HG03025 (cell line): ENCODE data around the gene ATG2B.

Experiments used
- ATAC-seq: cut with Tn5 transposase; IDR thresholded peaks from one replicate; pipeline ENCODE4 v1.9.1; 2021; ENCODE audit warnings: mild to moderate bottlenecking, moderate library complexity; ENCODE audit not compliant: unreplicated experiment, low FRiP score

Gene ATG2B, protein sequence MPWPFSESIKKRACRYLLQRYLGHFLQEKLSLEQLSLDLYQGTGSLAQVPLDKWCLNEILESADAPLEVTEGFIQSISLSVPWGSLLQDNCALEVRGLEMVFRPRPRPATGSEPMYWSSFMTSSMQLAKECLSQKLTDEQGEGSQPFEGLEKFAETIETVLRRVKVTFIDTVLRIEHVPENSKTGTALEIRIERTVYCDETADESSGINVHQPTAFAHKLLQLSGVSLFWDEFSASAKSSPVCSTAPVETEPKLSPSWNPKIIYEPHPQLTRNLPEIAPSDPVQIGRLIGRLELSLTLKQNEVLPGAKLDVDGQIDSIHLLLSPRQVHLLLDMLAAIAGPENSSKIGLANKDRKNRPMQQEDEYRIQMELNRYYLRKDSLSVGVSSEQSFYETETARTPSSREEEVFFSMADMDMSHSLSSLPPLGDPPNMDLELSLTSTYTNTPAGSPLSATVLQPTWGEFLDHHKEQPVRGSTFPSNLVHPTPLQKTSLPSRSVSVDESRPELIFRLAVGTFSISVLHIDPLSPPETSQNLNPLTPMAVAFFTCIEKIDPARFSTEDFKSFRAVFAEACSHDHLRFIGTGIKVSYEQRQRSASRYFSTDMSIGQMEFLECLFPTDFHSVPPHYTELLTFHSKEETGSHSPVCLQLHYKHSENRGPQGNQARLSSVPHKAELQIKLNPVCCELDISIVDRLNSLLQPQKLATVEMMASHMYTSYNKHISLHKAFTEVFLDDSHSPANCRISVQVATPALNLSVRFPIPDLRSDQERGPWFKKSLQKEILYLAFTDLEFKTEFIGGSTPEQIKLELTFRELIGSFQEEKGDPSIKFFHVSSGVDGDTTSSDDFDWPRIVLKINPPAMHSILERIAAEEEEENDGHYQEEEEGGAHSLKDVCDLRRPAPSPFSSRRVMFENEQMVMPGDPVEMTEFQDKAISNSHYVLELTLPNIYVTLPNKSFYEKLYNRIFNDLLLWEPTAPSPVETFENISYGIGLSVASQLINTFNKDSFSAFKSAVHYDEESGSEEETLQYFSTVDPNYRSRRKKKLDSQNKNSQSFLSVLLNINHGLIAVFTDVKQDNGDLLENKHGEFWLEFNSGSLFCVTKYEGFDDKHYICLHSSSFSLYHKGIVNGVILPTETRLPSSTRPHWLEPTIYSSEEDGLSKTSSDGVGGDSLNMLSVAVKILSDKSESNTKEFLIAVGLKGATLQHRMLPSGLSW (N-terminal part only)

DNA sequence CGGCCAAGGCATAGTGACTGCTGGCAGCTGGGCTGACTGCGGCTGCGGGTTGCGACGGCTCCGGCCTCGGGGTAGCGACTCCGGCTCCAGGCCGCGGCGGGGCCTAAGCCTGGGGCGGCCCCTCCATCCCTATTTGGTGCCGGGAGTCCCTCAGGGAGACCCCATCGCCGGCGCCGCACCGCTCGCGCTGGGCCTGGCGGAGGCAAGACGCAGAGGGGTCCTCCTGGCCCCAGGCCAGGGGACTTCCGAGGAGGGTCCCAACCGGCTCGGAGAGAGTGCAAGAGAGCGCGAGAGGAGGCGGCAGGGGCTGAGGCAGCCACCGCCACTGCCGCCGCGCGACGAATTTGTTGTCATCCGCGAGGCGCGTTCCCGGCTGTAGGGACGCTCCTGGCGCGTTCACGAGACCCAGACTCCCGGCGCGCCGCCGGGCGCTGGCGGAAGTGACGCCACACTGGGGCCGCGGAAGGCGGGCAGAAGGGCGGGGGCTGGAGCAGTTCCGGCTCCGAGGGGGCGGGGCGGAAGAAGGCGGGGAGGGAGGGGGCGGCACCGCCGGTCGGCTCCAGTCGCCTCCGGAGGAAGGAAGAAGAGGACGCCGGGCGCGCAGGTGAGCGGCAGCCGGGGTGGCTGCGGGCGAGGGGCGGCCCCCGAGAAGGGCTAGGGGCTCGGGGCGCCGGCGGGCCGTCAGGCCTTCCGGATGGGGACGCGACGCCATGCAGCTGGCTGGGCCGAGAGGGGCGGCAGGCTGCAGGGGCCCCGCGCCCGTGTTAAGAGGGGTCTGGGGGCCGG lies at the start of gene ATG2B, which contains the start of gene GSKIP:
Gene ATG2B, minus strand, starts transcription at position 377 of the 786 bp plus-strand sequence. Its CDS starts 365 bp downstream, at position 12.
Gene GSKIP, plus strand, starts transcription at position 562 of the 786 bp plus-strand sequence. CDS start 18,722 bp downstream, outside the sequence.
- peak; percentile 68 for ATAC-seq

DNA sequence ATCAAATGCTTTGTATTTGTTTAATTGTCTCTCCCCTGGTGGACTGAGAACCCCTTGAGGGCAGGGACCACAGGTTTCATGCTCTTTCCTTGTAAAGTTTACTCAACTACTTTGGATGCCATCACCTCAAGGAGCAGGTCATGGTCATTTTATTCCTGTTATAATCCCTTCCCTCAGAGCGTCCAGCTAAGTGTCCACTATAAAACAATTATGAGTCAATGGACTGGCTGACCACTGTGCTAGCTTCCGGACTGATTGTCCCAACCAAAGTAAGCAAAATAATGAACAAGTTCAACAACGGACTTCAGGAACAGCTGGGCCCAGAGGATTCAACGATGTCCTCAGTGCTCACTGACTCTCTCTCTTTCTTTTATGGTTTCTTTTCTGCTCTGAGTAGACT lies 47.0 kb upstream of the ATG2B start:
- ATAC-seq = no peak

DNA sequence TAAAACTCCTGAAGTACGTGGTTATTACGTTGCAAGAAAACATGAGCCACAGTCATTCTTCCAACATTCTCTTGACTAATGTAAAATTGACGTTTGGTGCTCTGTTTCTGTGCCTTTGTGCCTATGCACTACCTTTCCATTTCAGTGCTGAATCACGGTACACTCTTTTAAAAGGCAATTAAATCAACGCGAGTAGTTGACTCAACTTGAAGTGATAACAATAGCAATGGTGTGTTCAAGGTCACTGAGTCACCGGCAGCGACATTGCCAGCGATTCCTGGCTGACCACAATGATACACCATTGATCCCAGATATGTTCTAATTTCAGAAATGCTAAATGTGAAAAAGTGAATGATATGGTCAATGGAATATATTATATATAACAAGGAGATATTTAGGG lies 46.6 kb upstream of the ATG2B start:
- ATAC-seq = no peak

DNA sequence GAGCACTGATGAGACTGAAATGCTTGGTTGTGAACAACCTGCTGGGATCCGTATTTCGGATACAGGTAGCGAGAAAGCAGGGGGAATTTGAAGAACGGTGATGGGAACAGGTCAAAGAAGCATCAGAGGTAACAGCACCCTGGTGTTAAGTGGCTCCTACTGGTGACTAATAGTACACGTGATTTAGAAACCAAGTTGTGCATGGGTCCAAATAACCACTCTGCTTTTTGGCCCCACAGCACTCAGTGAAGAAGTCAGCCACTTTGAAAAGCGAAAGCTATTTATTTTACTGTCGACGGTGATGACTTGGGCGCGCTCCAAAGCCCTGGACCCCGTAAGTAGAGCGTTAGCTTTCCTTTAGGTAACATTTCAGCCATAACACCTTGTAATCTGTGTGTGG lies 45.5 kb upstream of the ATG2B start:
- no peak for ATAC-seq

DNA sequence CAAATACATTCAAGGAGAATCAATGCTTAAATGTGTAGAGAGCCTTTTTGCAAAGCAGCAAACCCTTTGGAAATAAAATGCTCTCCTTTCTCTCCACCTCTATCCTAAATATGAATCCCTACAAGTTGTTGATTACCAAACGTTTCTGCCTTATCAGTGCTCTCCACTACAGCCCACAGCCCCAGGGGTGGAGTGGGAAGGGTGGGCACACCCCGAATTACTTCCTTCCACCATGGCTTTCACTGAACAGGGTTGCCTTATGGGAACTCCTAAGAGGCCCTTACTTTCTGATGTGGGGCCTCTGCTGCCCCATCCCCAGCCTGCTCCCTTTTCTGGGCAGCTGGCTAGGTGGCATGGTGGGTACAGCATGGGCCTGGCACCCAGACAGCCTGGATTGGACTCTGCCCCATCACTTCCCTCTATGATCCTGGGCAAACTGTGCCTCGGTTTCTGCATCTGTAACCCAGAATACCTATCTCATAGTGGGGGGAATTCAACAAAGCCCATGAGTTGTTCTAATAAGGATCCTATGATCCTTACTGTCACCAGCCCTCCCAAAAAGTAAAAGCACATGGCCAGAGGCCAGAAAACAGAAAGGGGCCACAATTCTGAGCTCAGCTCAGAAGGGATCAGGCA lies 44.9 kb upstream of the ATG2B start:
- ATAC-seq = no peak

DNA sequence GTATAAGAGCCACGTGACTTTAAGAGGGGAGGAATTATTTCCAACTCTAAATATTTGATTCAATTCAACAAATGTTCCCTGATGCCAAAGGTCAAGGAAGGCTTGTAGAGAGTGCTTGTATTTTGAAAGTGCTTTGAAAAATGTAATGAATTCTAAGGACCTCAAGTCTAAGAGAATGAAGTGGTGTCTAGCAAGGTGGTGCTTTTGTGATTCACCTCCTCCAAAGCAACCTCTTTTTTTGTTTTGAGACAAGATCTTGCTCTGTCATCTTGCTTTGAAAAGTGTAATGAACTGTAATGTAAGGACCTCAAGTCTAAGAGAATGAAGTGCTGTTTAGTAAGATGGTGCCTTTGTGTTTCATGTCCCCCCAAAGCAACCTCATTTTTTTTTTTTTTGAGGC lies 42.5 kb upstream of the ATG2B start:
- ATAC-seq = no peak

DNA sequence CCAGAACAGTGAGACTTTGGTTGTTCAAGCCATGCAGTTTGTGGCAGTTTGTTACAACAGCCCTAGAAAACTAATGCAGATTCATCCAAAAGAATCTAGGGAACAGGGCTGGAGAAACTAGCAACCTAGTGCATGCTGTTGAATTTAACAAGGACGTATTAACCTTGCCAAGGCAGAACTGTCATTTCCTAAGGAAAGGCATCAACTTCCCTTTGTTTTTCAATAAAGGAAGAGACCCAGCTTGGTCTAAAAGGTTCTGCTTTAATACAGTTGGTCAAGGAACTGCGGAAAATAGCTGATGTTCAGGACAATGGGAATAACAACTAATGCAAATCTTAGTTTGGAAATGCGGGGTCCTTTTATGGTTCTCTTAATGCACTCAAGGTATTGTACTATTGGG lies 40.3 kb upstream of the ATG2B start:
- no peak for ATAC-seq

DNA sequence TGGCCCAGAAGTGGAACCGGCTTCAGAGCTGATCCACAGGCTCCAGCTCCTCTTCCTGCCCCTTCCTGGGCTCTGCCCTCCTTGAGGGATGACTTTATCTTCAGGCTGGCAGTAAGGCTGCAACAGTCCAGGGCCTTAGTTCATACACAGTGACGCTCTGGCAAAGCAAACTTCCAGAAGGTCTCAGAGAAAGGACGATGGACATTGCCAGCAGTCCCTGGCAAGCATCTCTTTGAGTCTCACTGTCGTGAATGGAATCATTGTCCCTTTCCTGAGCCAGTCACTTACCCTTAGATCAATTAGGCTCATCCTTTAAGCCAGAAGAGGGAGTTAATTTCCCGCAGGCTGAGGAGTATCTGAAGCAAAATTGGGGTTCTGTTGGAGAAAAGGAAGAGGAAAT lies 37.4 kb upstream of the ATG2B start:
- ATAC-seq = no peak

DNA sequence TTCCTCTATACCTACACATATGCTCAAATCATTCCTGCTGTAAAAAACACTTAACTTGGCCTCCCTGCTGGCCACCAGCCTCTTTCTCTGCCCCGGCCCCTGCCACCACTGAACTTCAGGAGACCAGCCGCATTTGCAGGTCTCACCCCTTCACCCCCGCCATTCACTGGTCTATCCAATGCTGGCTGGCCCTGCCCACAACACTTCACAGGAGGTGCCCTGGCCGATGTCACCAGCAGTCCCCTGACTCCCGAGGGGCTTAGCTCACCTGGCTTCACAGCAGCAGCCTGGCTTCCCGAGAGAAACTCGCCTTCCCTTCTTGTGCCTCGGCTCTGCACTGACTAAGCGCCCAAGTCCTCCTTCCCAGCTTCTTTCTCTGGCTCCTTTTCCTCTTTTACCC lies 36.3 kb upstream of the ATG2B start:
- no peak for ATAC-seq

DNA sequence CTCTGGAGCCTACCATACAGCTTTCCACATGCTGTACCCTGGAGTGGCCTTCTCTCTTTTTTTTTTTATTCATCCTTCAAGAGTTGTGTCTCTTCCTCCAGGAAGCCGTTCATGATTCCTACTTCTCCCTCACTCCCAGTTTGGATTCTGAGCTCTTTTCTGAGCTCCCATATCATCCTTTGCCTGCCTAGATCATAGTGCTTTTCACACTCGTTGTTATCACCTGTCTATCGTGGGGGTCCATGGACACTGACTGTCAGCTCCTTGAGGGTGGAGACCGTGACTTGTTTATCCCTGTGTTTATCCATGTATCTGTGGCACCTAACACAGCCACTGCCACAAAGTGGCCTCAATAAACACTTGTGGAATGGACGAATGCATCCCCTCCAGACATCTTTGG lies 35.8 kb upstream of the ATG2B start:
- no peak for ATAC-seq

DNA sequence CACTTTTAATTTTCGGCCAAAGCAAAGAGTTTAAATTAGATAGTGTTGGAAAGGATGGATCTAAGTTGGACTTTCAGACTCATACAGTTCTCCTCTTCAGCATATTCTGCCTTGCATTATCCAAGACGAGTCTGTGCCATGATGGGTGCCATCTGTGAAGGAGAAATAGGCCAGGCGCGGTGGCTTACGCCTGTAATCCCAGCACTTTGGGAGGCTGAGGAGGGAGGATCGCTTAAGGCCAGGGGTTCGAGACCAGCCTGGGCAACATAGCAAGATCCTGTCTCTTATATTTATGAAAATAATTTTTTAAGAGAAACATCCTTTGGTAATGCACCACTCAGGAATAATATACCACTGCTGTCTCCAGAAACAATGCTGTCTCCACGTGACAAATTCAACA lies 35.3 kb upstream of the ATG2B start:
- no peak for ATAC-seq

DNA sequence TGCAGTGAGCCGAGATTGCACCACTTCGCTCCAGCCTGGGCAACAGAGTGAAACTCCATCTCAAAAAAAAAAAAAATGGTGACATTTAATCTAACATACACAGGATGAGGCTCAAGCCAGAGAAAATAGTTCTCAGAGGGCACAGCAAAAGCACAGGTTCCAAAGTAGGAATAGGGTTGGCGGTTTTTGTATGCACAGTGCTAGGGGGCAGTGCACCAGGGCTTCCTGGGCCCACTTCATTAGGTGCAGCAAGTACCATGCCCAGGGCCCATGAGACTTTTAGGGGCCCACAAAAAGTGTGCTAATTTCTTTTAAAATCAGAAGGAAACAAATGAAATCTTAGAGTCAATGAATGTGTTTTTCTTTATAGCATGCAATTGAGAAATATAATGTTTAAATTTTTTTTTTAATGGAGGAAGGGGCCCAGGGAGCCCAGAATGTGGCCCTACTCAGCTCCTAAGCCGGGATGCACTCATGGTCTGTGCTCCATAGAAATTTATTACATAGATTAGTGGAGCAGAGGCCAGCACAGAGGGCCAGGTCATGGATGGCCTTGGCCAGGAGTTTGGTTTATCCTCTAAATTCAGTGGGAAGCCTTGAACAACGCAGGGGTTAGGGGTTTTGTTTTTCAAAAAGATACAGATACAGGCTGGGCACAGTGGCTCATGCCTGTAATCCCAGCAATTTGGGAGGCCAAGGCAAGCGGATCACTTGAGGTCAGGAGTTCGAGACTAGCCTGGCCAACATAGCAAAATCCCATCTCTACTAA lies 31.1 kb upstream of the ATG2B start:
- ATAC-seq = no peak

DNA sequence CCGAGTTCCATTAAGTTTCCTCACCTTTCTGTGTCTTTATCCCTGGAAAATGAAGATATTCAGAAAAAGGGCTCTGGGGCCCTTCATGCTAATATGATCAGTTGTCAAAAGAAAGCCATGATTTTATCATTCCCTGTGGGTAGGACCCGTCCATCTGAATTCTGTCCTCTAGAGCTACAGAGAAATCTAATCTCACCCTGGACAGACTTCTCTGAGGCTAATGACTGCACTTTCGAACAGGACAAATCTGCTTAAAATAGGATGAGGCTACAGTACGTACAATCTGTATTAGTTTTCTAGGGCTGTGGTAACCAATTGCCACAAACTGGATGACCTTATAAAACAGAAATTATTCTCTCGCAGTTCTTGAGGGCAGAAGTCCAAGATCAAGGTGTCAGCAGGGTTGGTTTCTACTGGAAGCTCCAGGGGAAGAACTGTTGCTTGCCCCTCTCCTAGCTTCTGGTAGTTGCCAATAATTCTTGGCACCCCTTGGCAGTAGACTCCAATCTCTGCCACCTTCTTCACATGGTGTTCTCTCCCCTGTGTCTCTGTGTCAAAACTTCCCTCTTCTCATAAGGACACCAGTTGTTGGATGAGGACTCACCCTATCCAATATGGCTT lies 30.0 kb upstream of the ATG2B start:
- ATAC-seq = no peak

DNA sequence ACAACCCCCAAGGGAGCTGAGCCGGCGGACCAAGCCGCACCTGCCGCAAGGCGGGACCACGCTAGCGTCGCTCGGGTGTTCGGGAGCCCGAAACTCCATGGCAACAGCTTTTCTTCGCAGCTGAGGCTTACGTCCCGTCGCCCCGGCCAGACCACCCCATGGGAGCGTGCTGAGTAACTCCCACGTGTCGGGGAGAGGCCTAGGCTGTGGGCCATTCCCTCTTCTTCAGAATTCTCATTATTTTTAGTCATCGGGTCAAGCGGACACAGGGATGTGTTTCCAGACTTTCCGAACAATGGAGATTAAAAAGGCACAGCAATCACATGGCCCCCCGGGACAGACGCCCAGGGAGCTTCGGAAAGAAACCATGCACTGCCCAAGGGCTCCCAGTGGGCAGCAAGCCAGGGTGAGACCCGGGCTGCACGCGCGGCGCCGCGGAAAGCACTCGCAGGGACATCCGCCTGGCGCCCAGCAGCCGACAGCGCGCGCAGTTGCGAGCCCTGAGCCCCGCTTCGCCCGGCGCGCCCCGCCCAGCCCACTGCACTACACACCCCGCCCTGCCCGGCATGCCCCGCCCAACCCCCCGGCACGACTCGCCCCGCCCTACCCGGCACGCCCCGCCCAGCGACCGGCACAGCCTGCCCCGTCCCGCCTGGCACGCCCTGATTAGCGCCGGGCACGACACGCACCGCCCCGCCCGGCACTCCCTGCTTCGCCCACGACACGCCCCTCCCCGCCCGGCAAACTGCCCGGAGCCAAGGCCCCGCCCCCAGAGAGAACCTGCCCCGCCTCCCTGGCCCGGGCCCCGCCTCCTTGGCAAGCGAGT lies 28.4 kb upstream of the ATG2B start:
- peak; percentile 83 for ATAC-seq

DNA sequence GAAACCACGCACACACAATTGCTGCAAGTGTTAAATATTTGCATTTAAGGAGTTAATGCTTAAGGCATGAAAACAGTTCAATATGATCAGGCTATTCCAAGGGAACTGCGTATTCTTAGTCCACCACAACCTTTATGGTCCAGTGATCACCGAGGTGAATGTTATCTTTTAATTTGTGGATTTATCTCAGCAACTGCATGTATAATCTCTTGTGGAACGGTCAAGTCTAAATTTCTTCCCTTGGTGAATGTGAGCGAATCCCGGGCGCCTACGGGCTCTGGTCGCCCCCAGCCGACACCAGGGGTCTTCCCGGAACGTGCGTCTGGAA lies 27.8 kb upstream of the ATG2B start:
- ATAC-seq = no peak

DNA sequence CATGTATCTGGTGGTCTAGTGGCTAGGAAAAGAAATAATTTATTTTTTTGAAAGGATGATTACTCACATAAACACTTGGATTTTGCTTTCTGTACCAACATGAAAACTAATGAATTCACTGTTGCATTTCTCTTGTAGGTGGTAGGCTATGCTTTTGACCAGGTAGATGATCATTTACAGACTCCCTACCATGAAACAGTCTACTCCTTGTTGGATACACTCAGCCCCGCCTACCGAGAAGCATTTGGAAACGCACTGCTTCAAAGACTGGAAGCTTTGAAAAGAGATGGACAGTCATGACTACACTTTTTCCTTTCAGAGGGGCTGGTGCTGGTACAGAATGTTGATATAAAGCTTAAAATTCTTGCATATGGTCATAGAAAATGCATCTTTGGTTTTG lies 22.2 kb upstream of the ATG2B start:
- no peak for ATAC-seq

DNA sequence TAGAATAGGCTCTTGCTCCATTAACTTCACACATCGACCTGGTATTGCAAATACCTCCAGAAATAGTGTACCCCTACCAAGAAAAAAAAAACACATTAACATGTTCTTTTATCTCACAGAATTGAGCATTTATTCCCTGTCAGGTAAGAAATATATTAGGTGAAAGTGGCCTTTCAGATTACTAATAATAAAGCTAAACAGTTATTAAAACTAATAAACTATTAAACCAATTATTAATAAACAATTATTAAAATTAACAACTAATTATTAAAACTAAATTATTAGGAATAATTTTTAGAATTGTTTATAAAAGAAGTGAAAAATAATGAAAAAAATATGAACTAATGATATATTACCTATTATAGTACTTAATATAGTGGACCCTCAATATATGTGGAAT lies 21.6 kb upstream of the ATG2B start:
- ATAC-seq = no peak

DNA sequence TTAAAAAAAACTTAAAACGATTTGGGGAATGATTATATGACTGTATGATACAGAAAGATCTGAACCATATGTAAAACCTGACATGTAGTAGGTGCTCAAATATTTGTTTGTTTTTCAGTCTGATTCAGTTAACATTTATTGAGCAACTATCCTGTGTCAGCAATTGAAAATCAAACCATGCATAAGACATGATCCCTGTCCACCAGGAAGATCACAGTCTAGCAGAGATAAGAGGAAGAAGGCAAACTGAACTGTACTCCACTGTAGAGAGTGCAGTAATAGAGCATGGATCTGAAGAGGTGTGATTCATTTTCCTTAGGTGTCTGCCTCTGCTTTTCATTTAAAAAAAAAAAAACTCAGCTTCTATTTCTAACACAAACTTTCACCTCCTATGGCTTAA lies 20.9 kb upstream of the ATG2B start:
- ATAC-seq = no peak
